ENCODE data around the gene CENPX. TPM values are rescaled to one million over a fixed set of nuclear protein-coding genes. Genes with fewer than 3 reads are reported as not detected.

Gene CENPX
- 26.2 and 28.1 TPM in 2 replicates for total RNA-seq

GRCh38 chr17:82022310-82022980 is at the start of gene CENPX:
Gene CENPX (minus strand): TSS chr17:82022878. CDS start chr17:82022861, 17 bp downstream.

GRCh38 chr17:82065638-82066303 is 43.1 kb upstream of the CENPX start, which contains the start of gene DUS1L:
Gene DUS1L (minus strand): TSS chr17:82065804. CDS start chr17:82065059, 745 bp downstream.

GRCh38 chr17:82051776-82052637 is 29.3 kb upstream of the CENPX start, which contains the start of the genes GPS1 and RFNG:
Gene GPS1 (plus strand): TSS chr17:82051898. CDS start chr17:82051932, 34 bp downstream.
Gene RFNG (minus strand): TSS chr17:82051811. CDS start chr17:82051766, 45 bp downstream.

GRCh38 chr17:82037092-82037888 is 14.6 kb upstream of the CENPX start, which contains the start of gene DCXR:
Gene DCXR (minus strand): TSS chr17:82037697. CDS start chr17:82037682, 15 bp downstream.

GRCh38 chr17:82031303-82031884 is 8.7 kb upstream of the CENPX start, which contains the start of gene RAC3:
Gene RAC3 (plus strand): TSS chr17:82031678. CDS start chr17:82031762, 84 bp downstream.

GRCh38 chr17:82022981-82023446 is 336 bp upstream of the CENPX start, which contains the start of gene LRRC45:
Gene LRRC45 (plus strand): TSS chr17:82023305. CDS start chr17:82023644, 339 bp downstream.

GRCh38 chr17:81977211-81977808 is 45.4 kb downstream of the CENPX start, which contains the start of gene ASPSCR1:
Gene ASPSCR1 (plus strand): TSS chr17:81977629. CDS start chr17:81977647, 18 bp downstream.

Other genes with a start within 250 kb of the CENPX start
- gene GCGR, start 218.7 kb downstream of the CENPX start, total RNA-seq: not detected in 2 replicates
- gene MCRIP1, start 189.6 kb downstream of the CENPX start, total RNA-seq: 112 and 134 TPM in 2 replicates
- not detected in 2 replicates for gene PPP1R27, start 187.8 kb downstream of the CENPX start, total RNA-seq
- 517 and 746 TPM in 2 replicates for gene P4HB, start 162.3 kb downstream of the CENPX start, total RNA-seq
- 99.4 and 99.5 TPM in 2 replicates for gene ARHGDIA, start 151.5 kb downstream of the CENPX start, total RNA-seq
- 126 and 127 TPM in 2 replicates for gene ALYREF, start 131.3 kb downstream of the CENPX start, total RNA-seq
- 87.0 and 103 TPM in 2 replicates for gene ANAPC11, start 131.2 kb downstream of the CENPX start, total RNA-seq
- 0.09 and 0.11 TPM in 2 replicates for gene NPB, start 120.6 kb downstream of the CENPX start, total RNA-seq
- 18.2 and 25.2 TPM in 2 replicates for gene PCYT2, start 111.5 kb downstream of the CENPX start, total RNA-seq
- 10.4 and 11.8 TPM in 2 replicates for gene SIRT7, start 104.7 kb downstream of the CENPX start, total RNA-seq
- 13.7 TPM in 2 replicates for gene MAFG, start 95.1 kb downstream of the CENPX start, total RNA-seq
- gene PYCR1, start 85.6 kb downstream of the CENPX start, total RNA-seq: 33.8 and 39.7 TPM in 2 replicates
- not detected in 2 replicates for gene MYADML2, start 75.6 kb downstream of the CENPX start, total RNA-seq
- gene NOTUM, start 61.7 kb downstream of the CENPX start, total RNA-seq: under 0.01 TPM in 1 of 2 replicates, not detected in the other
- gene ASPSCR1, start 45.2 kb downstream of the CENPX start, total RNA-seq: 19.6 and 29.0 TPM in 2 replicates
- 8.2 and 9.2 TPM in 2 replicates for gene LRRC45, start 427 bp upstream of the CENPX start, total RNA-seq
- 10.7 TPM in 2 replicates for gene RAC3, start 8.8 kb upstream of the CENPX start, total RNA-seq
- 26.8 and 33.8 TPM in 2 replicates for gene DCXR, start 14.8 kb upstream of the CENPX start, total RNA-seq
- 19.3 and 19.6 TPM in 2 replicates for gene RFNG, start 28.9 kb upstream of the CENPX start, total RNA-seq
- 66.4 and 72.4 TPM in 2 replicates for gene GPS1, start 29.0 kb upstream of the CENPX start, total RNA-seq
- 30.2 and 35.2 TPM in 2 replicates for gene DUS1L, start 42.9 kb upstream of the CENPX start, total RNA-seq
- gene FASN, start 75.4 kb upstream of the CENPX start, total RNA-seq: 18.1 and 22.5 TPM in 2 replicates
- gene CCDC57, start 190.0 kb upstream of the CENPX start, total RNA-seq: 3.9 and 5.7 TPM in 2 replicates
- gene SLC16A3, start 206.2 kb upstream of the CENPX start, total RNA-seq: 40.1 and 71.1 TPM in 2 replicates